Astrocyte (in vitro differentiated cells and primary cell): Measurements from ENCODE around the gene KANK4.

Experiments
- EZH2 ChIP-seq: IDR thresholded peaks from 2 replicates; pipeline ENCODE4 v1.6.1; 2012; ENCODE audit warnings: mild to moderate bottlenecking, low read length, inconsistent platforms; ENCODE audit not compliant: insufficient read depth
- TF ChIP-seq, protein P1 (sequence below): IDR thresholded peaks from 2 replicates; pipeline ENCODE4 v1.5.1; 2011; ENCODE audit warnings: low read depth, mild to moderate bottlenecking, inconsistent platforms, low read length, moderate library complexity; ENCODE audit not compliant: insufficient read depth

DNA sequence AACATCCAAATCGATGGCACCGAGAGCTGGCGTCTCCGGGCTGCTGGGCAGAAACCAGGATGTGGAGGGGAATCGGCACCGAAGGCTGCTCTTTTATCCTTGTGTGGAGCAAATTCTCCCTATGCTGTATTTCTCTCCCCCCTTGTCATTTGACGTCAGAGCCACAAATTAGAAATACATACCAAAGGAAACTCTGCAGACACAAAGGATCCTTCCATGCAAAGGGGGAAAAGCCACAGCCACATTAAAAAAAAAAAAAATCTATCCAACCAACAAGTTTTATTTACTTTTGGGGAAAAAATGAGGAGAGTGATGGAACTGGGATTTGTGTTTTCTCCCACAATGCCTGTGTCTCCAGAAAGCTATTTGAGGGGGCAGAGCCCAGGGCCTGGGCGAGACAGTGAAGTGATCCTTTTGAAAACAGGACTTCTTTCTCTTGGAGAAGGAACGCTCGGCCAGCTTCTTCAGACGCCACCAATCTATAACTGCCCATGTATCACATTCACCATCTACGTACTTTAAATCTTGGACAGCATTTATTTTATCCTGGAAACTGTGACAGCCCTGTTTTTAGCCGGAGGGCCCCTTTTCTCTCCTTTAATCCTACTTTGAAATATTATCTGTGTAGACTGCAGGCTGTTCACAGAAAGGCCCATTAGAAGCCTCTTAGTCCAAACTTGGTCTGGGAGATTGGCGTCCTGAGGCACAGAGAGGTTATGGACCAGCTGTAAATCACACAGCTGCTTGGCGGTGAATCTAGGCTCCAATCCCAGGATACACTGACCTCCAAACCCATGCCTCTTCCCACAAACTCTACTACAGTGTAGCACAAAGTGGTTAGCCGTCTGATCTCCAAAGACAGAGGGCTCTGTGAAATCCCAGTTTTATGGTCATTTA, 4.5 kb downstream of the KANK4 start:
- TF ChIP-seq, protein P1, sequence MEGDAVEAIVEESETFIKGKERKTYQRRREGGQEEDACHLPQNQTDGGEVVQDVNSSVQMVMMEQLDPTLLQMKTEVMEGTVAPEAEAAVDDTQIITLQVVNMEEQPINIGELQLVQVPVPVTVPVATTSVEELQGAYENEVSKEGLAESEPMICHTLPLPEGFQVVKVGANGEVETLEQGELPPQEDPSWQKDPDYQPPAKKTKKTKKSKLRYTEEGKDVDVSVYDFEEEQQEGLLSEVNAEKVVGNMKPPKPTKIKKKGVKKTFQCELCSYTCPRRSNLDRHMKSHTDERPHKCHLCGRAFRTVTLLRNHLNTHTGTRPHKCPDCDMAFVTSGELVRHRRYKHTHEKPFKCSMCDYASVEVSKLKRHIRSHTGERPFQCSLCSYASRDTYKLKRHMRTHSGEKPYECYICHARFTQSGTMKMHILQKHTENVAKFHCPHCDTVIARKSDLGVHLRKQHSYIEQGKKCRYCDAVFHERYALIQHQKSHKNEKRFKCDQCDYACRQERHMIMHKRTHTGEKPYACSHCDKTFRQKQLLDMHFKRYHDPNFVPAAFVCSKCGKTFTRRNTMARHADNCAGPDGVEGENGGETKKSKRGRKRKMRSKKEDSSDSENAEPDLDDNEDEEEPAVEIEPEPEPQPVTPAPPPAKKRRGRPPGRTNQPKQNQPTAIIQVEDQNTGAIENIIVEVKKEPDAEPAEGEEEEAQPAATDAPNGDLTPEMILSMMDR, result no peak
- no peak for TF ChIP-seq EZH2
